ENCODE results near the gene LBX1. TPM values are rescaled to one million over a fixed set of nuclear protein-coding genes. Genes with fewer than 3 reads are reported as not detected.

LBX1 gene
- polyA plus RNA-seq, 1 donor from 2014 or later: not detected

DNA sequence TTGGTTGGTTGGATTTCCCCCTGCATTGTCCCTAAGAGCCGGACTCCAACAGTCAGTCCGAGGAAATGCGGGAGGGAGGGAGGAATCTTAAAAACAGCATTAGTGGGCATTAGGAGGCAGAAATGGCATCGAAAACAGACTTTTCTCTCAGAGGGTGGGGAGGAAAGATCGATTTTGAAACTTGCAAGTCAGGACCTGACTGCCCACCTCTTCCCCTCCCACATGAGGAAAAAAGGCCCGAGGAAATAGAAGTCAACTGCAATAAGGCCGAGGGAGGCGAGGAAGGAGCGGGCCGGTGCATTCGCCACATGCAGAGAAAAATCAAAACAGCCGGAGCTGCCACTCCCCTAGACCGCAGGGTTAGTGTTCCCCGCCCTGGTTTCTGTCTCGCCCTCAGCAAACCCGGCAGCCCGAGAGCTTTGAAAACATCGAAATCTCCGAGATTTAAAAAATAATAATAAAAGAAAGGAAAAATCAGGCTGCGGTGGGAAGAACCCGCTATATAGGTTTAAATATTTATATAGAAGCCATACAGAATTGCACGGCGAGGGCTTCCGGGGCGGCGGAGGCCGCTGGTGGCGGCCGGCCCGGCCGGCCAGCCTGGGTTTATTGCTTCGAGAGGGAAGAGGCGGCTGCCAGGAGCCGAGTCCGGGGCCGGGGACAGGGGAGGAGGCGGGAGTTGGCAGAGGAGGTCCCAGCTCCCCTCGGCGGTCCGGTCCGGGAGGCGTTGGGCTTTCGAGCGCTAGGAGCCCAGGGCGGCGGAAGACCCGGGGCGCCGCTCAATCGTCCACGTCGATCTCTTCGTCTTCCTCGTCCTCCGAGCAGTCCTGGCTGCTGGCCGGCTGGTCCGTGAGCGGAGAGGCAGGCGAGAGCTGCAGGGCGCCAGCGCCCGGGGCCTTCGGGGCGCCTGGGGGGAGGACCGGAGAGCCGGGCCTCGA is 2.5 kb downstream of the LBX1 start:
- Histone ChIP-seq H3K27ac (ENCODE audit: low read length) (no peak overlapping the region), H3K9me2 (ENCODE audit: insufficient read depth, low read length) (no peaks in the 10 kb centered on the region), H2AFZ (ENCODE audit: low read depth, low read length) (no peak overlapping the region), H3K4me2 (ENCODE audit: low read length) (no peak overlapping the region), H3F3A (ENCODE audit: insufficient read depth, low read length, poor library complexity, severe bottlenecking) (no peaks in the 10 kb centered on the region), H3K79me2 (replicated peaks; ENCODE audit: insufficient read depth, low read length) (no peaks in the 10 kb centered on the region), H3K9ac (ENCODE audit: low read length) (no peak overlapping the region), H3K9me3 (ENCODE audit: low read length) (no peaks in the 10 kb centered on the region), H3K27me3 (ENCODE audit: insufficient read depth, low read depth, low read length) (peaks cover 99% of the 10 kb centered on the region), H3K4me3 (ENCODE audit: low read length) (no peak overlapping the region), H3K36me3 (ENCODE audit: insufficient read depth, low read length) (no peaks in the 10 kb centered on the region), H4K20me1 (ENCODE audit: insufficient read depth) (no peaks in the 10 kb centered on the region)
- peak; percentile 61 for TF ChIP-seq POLR2AphosphoS5 (IDR thresholded peaks at IDR 0.05)
- TF ChIP-seq EP300 (conservative IDR thresholded peaks at IDR 0.05; ENCODE audit: poor library complexity, severe bottlenecking): no peak

DNA sequence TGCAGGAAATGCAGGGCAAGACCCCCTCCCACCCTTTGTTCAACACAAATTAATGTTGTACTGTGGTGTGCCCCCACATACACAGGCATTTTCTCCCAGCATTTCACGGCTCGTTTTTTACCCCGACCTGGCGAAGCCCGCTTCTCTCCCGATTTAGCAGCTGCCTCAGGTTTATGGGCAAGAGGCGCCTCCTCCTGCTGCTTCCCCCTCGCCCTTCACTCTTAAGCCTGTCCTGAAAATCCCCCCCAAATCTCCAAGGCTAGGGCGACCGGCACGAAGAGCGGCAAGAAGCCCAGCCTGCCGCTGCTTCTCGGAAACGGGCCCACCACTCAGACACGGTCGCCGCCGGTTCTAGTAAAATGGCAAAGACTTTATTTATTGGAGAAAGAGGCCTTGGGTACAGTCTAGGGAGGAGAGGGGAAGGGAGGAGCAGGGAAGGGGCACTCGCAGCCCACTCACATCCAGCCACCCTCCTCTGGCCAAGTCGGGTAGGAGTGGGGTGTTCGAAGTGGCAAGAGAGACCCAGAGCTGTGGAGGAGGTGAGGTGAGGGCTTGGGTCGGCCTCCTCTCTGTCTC is 3.3 kb downstream of the LBX1 start:
- H3K4me3 ChIP-seq (ENCODE audit: low read length): no peak overlapping the region
- no peak overlapping the region for H3K27ac ChIP-seq (ENCODE audit: low read length)
- peaks cover 99% of the 10 kb centered on the region for H3K27me3 ChIP-seq (ENCODE audit: insufficient read depth, low read depth, low read length)
- H3K79me2 ChIP-seq (replicated peaks; ENCODE audit: insufficient read depth, low read length): no peaks in the 10 kb centered on the region
- H3K9ac ChIP-seq (ENCODE audit: low read length): no peak overlapping the region
- H3K9me3 ChIP-seq (ENCODE audit: low read length): no peaks in the 10 kb centered on the region
- no peak overlapping the region for H2AFZ ChIP-seq (ENCODE audit: low read depth, low read length)
- H3F3A ChIP-seq (ENCODE audit: insufficient read depth, low read length, poor library complexity, severe bottlenecking): no peaks in the 10 kb centered on the region
- no peaks in the 10 kb centered on the region for H3K36me3 ChIP-seq (ENCODE audit: insufficient read depth, low read length)
- no peak overlapping the region for H3K4me2 ChIP-seq (ENCODE audit: low read length)
- H3K9me2 ChIP-seq (ENCODE audit: insufficient read depth, low read length): no peaks in the 10 kb centered on the region
- peak; percentile 67 for TF ChIP-seq EZH2 (IDR thresholded peaks at IDR 0.05; ENCODE audit: borderline replicate concordance, insufficient read depth, low read length, poor library complexity, severe bottlenecking)
- TF ChIP-seq EP300 (conservative IDR thresholded peaks at IDR 0.05; ENCODE audit: poor library complexity, severe bottlenecking): no peak
- TF ChIP-seq, protein P1, sequence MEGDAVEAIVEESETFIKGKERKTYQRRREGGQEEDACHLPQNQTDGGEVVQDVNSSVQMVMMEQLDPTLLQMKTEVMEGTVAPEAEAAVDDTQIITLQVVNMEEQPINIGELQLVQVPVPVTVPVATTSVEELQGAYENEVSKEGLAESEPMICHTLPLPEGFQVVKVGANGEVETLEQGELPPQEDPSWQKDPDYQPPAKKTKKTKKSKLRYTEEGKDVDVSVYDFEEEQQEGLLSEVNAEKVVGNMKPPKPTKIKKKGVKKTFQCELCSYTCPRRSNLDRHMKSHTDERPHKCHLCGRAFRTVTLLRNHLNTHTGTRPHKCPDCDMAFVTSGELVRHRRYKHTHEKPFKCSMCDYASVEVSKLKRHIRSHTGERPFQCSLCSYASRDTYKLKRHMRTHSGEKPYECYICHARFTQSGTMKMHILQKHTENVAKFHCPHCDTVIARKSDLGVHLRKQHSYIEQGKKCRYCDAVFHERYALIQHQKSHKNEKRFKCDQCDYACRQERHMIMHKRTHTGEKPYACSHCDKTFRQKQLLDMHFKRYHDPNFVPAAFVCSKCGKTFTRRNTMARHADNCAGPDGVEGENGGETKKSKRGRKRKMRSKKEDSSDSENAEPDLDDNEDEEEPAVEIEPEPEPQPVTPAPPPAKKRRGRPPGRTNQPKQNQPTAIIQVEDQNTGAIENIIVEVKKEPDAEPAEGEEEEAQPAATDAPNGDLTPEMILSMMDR (IDR thresholded peaks at IDR 0.05; ENCODE audit: poor library complexity, severe bottlenecking): no peak
- H4K20me1 ChIP-seq (ENCODE audit: insufficient read depth): no peaks in the 10 kb centered on the region

DNA sequence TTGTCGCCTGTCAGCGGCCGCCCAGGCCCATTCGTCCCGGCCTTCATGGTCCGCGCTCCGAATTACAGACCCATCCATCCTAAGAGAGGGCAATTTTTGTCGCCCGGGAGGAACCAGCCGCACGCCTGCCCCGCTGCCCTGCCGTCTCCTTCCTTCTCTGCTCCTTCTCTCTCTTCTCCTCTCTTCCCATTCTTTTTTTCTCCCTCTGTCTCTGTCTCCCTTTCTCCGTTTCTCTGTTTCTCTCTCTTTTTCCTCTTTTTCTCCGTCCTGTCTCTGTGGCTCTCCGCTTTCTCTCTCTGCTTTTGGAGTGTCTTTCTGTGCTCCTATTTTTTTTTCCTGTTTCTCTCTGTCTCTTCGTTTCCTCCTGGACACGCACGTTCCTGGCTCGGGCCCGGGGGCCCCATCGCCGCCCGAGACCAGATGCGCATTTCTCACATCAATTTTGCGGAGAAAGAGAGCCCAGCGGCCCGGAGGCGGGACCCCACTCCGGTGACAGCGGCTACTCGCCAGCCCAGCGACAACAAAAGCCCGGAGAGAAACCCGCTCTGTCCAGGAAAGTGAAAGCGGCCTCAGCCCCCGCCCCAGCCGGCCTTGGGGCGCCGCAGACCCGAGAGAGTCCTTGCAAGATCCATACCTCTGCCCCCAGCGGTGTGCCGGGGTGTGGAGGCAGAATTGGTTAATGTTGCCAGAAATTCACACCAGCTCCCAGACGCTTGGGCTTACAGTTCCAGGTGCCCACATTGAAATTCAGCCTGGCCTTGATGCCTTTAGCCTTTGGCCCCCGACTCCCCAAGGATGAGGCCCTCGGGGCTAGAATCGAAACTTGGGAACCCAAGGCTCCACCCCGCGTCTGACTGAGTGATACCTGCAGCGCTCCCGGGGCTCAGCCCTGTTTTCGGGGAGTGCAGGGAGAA is 4.1 kb downstream of the LBX1 start:
- no peaks in the 10 kb centered on the region for H3F3A ChIP-seq (ENCODE audit: insufficient read depth, low read length, poor library complexity, severe bottlenecking)
- H3K9me2 ChIP-seq (ENCODE audit: insufficient read depth, low read length): no peaks in the 10 kb centered on the region
- TF ChIP-seq EZH2 (IDR thresholded peaks at IDR 0.05; ENCODE audit: borderline replicate concordance, insufficient read depth, low read length, poor library complexity, severe bottlenecking) (peak; percentile 90), POLR2AphosphoS5 (IDR thresholded peaks at IDR 0.05) (no peak)
- H3K79me2 ChIP-seq (replicated peaks; ENCODE audit: insufficient read depth, low read length): no peaks in the 10 kb centered on the region
- no peaks in the 10 kb centered on the region for H4K20me1 ChIP-seq (ENCODE audit: insufficient read depth)
- H3K27me3 ChIP-seq (ENCODE audit: insufficient read depth, low read depth, low read length): peaks cover 99% of the 10 kb centered on the region
- no peak overlapping the region for H3K4me2 ChIP-seq (ENCODE audit: low read length)
- H3K36me3 ChIP-seq (ENCODE audit: insufficient read depth, low read length): no peaks in the 10 kb centered on the region
- no peaks in the 10 kb centered on the region for H3K9me3 ChIP-seq (ENCODE audit: low read length)
- no peak overlapping the region for H2AFZ ChIP-seq (ENCODE audit: low read depth, low read length)
- H3K27ac ChIP-seq (ENCODE audit: low read length): no peak overlapping the region
- no peak overlapping the region for H3K4me3 ChIP-seq (ENCODE audit: low read length)
- no peak overlapping the region for H3K9ac ChIP-seq (ENCODE audit: low read length)
